HG02678 (cell line): ENCODE measurements around the gene BTBD16.

ENCODE experiments used
- ATAC-seq: cut with Tn5 transposase; IDR thresholded peaks from one replicate; pipeline ENCODE4 v1.9.1; 2021; ENCODE audit warnings: mild to moderate bottlenecking, moderate library complexity; ENCODE audit not compliant: unreplicated experiment

Gene BTBD16

DNA sequence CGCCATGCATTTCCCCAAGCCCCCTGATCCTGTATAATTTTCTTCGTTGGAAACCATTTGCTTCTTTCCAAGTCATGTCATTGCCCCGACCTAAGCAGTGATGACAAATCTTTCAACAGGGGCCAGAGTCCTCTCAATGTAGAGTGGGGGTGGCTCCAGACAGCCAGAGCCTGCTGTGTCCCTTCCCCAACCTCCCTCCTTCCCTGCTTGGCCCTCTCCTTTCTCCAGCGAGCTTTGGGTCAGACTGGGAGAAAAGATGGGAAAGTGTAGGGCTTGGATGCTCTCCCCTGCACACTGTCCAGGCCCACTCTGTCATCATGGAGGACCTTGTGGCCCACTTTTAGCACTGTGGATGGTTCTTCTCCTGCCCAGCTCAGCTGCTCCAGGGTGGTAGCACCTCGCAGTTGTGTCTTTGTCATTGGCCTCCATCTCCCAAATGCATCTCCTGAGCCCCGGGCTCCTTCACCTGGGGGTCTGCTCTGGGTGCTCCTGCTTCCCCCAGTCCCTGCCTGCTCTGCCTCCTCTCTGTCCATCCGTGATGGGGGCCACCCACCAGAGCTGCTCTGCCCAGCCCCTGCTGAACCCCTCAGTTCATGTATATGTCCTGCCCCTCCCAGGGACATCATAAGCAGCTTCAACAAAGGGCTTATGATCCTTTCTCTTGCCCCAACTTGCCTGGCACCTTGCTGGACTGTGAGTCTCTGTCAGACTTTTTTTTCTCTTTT is 37.5 kb downstream of the BTBD16 start:
- no peak for ATAC-seq

DNA sequence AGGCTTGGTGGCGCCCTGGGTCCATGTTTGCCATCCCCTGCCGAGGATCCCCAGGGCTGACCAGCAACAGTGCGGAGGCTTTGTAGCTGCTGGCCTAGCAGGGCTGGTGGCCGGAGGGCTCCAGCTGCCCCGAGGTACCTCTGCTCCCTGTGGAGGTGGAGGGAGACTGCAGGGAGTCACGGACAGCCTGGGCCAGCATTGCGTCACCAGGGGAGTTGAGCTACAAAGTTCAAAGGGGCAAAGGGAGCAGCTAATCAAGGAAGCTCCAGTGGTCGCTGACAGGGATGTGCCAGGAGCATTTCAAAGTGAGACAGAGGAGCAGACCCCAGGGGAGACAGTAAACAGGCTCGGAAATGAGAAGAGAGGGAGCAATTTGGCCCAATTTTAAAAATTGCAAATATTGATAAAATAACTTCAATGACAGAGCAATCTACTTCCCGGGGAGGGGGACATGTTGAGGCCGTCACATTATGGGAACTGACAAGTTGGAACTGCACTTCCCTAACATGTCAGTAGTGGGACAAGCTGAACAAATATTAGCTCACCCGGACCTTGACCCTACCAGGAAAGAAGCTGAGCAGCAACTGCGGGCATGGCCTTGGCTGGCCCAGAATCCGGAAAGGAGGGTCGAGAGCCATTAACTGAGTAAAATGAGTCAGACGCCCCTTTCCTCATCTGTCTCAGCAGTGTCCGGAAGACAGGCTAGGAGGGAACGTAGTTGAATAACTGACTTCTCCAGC is 39.4 kb downstream of the BTBD16 start:
- ATAC-seq = no peak

DNA sequence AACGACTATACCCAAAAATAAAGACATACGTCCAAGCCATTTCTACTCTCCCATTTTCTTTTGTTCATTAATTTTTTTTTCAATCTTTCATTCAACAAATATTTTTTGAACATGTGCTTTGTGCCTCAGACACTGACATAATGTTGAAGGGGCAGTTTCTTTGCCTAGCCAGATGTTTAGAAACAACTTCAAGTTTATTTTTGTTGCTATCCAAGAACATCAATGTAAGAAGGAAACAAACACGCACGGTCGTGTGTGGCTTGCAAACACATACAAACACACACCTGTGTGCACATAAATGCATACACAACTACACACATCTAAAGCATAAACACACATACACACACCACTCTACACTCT is 39.9 kb downstream of the BTBD16 start:
- no peak for ATAC-seq

DNA sequence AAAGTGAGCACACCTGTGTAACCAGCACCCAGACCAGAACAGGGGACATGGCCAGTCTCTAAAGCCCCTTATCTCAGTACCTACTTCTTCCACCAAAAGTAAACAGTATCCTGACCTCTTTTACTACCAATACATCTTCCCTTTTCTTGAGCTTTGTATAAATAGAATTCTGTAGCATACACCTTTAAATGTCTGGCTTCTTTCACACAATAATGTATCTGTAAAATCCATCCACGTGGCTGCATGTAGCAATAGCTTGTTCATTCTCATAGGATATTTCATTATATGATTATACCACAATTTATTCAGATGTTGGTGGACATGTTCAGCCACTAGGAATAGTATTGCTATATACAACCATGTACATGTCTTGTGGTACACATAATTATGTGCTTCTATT is 40.6 kb downstream of the BTBD16 start:
- ATAC-seq = no peak

DNA sequence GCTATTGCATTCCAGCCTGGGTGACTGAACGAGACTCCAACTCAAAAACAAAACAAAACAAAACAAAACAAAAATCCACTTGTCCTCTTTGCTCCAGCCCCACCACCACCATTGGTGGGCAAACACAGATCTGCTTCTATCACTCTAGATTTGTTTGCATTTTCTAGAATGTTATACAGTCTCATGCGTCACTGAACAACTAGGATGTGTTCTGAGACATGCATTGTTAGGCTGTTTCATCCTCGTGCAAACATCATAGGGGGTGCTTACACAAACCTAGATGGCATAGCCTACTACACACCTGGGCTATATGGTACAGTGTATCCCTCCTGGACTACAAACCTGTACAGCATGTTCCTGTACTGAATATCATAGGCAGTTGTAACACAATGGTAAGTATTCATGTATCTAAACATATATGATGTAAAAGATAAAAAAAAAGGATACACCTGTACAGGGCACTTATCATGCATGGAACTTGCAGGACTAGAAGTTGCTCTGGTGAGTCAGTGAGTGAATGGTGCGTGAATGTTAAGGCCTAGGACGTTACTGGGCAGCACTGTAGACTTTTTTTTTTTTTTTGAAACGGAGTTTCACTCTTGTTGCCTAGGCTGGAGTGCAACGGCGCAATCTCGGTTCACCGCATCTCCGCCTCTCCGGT is 45.3 kb downstream of the BTBD16 start:
- no peak for ATAC-seq

DNA sequence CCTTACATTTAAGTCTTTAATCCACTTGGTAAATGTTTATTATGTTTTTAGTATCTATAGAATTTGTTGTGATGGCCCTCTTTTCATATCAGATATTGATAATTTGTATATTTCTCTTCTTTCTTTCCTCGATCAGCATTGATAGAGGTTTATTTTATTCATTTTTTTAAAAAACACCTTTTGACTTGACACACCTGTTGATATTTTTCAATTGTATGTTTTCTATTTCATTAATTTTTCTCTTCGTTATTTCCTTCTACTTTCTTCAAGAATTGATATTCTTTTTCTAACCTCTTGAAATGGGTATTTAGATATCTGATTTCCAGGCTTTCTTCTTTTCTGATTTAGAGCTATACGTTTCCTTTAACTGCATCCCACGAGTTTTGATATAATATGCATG is 50.9 kb downstream of the BTBD16 start:
- ATAC-seq = no peak

DNA sequence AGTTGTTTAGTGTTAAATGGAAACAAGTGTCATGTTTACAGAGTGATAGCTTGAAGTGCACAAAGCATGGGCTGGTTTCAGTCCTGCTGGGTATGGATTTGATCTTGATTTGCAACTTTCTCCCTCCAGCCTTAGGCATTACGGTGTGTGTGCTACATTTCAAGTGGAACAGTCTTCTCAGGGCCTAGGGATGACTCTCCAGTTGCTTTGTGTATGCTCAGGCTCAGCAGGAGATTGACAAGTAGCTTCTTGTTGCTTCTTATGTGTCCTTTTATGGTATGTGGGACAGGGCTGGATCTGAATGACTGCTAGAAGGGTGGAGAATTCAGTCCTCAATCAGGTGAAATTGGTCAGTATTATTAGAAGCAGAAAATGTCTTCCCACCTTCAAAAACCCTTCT is 52.1 kb downstream of the BTBD16 start:
- no peak for ATAC-seq

DNA sequence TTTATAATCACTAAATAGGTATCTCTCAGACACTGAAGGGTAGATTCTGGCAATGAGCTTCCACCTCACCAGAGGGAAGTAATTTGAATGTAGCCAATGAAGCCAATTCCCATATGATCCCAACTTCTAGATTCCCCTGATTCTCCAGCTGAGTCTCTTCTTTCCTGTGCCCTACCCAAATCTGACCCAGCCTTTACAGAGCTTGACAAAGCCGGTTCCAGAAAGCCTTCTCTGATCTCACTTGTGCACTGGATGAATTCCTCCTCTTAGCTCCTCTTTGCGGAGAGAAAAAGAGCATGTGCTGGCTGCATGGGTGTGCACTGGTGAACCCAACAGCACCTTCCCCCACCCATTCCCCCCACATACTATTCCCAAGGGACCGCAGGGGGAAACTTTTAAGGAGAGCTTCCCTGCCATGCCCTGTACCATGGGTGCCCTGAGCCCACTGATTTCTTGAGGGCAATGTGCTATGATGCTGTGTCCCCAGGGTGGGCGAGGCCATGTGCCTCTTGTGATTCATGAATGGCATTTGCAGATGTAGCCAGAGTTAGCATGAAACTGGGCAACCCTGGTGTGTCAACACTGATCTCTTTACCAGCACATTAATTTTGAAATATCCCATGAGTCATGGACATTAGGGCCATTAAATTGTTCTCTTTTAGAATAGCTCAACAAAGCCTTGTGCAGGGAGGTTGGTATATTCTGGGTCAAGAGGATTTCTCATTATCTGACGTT is 53.0 kb downstream of the BTBD16 start:
- ATAC-seq = no peak

DNA sequence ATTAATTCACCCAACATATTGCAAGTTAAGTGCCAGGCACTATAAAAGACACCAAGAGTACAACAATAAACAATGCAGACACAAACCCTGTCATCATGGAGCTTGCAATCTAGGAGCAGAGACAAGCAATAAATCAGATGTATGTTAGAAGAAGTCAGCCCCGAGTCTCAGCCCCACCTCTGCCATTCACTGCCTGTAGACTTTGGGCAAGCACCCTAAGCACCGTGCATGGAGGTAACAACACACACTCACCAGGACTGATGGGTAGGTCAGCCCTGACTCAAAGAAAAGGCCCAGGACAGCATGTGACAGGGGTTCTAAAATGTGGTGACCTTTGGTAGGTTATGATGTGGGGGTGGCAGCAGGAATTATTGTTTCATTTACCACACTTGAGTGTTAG is 54.1 kb downstream of the BTBD16 start:
- no peak for ATAC-seq

DNA sequence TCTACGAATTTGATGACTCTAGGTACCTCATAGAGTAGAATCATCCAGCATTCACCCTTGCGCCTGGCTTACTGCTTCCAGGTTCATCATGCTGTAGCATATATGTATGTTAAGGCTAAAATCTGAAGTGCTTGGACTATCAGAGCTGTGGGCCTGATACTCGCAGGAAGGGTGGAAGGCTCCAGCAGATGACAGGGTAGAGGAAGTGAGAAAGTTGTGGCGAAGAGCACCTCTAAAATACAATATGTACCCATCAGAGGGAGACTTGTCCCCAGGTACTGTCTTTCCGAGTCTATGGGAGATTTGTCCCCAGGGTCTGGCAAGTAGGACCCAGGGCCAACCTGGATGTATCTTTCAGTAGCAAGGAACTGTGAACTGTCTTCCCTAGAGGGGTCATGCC is 55.3 kb downstream of the BTBD16 start:
- peak; percentile 62 for ATAC-seq

DNA sequence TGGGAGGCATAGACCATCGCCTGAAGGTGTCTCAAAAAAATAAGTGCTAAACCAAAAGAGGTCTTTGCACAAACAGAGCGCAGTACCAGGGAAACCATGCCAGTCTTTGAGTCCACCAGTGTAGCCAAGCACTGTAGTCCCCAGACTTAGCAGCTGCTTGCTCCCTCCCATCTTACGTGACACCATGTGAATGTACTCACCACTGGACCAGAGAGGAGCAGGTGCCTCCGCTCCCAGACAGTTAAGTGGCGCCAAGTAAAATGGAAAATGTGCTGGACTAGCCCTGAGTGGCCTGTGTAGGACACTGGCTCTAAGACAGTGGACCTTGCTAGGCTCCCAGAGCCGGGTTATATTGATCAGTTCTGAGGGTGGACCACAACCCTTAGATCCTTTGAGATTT is 55.7 kb downstream of the BTBD16 start:
- ATAC-seq = no peak

DNA sequence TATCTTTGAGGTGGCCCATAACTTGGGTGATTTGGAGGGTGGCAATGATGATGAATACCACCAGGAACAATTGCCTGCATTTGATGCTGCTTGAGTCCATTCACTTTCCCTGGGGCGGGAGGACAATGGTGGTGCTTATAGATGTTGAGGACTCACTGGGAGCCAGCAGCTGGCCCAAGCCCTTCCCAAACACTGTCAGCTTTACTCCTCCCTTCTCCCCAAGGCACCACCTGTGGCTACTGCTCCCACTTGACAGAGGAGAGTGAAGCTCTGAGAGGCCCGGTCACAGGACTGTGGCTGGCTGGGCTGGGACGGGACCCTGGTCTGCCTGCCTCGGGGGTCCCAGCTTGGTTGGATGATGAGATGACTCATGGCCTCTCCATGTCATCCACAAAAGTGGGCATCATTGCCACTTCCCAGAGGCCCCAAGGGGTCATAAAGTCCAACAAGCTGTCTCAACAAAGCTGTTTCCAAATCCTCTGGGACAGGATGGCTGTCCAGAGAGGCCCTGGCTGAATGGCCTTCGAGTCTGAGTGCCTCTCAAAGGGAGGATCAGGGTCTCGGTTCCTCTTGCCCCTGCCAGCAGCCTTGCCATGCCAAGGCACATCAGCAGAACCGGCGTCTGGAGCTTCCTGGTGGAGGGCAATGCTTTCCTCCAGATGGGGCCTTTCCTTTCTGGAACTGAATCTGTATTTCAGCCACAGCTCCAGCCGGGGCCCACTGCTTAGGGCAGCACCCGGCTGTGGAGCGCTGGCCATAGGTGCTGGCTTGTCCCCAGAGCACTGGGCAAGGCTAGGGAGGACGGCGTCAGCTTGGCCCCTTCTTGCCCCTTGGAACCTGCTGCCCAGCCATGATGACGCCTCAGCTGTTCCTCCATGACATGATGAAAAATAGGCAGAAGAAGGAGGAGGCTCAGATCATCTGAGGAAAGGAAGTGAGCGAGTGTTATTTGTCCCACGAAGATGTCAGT is 56.4 kb downstream of the BTBD16 start:
- no peak for ATAC-seq

DNA sequence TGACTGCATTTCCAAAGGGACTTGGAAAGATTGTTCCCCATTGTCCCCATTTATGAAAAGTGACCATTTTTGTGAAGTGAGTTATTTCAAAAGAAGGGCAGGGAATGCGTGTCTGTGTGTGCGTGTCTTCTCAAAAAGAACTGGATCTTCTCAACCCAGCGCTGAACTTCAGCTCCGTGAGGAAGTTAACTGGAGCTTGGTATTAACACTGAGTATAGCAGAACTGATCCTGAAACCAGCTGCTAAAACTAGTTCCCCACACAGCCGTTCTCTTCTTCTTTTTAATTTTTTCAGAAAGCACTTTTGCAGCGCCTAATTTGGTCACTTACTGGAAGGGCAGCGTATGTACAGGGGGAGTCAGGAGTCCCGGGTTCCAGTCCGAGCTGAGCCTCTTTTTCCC is 57.6 kb downstream of the BTBD16 start:
- ATAC-seq = no peak

DNA sequence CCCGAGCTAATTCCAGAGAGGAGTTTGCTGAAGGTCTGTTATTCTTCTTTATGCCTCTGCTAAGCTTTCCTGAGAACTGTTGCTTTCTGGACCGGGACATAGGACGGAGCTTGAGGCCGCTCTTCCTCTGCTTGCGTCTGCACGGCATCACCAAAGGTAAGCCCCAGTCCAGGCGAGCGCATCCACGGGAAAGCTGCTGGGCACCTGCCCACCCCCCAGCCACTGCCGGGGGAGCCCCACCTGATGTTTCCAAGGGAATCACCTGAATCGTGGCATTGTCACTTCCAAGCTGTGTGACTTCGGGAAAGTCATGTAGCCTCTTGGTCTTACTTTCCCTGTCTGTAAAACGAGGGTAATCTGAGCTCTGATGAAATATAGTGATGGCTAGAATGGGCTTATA is 58.3 kb downstream of the BTBD16 start:
- no peak for ATAC-seq

DNA sequence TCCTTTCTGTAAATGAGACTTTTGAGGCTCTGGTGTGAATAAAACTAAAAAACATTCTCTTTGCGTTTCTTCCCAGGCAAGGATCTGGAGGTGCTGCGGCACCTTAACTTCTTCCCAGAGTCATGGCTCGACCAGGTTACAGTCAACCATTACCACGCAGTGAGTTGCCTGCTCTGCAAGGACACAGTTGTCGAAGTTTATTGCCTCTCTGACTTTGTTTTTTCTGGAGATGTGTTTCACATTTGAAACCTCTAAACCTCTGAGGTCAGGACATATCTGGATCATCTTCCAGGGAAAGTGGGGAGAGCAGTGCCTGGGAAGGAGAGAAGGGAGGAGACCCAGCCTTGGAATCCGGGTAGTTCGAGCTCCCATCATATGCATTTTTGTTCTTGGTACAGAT is 60.0 kb downstream of the BTBD16 start:
- ATAC-seq = no peak

DNA sequence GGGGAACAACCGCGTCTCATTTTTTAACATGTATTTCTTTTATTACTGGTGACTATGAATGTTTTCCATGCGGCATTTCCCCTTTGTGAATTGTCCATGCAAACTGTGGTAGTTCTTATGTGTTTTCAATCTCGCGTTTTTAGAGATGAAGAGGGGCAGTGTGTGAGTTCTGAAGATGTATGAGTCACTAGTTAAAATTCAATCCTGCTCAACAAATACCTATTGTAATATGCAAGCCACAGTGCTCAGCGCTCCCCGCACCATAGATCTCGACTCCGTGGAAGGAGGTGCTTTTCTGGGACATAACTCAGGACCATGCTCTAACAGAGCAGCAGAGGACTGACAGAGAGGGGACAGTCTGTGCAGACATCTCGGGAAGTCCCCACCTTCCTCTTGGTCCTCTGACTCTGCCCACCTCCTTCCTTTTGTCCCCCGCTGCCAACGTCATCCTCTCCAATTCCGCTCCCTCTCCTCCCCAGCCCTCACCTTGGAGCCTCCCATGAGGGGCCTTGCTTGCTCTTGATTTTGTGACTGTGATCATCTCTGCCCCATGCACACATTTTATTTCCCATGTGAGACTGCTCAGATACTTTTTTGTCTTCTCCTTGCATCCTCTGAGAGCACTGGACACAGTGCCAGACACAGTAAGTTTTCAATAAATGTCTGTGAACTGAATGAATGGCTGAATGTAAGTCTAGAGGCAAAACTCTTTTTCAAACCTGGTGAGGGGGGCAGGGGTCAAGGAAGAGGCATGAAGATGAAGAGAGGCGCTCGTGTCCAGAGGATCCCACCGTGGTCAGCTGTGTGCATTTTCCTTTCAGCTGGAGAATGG is 60.7 kb downstream of the BTBD16 start:
- ATAC-seq = no peak

DNA sequence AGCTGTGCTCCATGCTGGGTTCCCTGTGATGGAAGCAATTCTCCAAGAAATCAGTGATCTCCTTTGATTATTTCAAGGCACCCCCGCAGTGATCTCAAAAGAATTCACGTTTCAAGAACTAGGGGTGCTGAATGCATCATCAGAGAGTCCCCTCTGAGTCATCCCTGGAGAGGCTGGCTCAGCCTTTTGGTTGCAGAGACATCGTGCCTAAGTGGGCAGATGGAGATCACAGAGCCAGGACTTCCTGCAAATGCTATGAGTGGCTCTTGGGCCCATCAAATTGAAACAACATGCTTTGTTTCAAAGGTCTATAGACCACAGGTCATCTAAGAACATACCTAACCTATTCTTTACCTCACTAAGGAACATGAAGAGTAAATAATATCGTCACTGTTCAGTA is 61.9 kb downstream of the BTBD16 start:
- ATAC-seq = no peak

DNA sequence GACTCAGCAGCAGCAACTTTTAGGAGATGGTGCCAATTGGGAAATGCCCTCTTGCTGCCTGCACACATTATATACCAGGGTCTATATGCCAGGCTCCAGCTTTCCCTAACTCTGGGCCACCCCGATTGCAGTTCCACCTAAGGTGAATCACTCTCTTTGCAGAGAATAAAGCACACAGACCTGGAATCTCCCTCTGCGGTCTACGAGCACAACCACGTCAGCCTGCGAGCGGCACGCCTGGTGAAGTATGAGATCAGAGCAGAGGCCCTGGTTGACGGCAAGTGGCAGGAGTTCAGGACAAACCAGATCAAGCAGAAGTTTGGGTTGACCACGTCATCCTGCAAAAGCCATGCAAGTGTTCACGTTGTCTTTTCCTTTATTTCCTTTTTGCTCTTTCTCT is 65.2 kb downstream of the BTBD16 start:
- ATAC-seq = no peak

DNA sequence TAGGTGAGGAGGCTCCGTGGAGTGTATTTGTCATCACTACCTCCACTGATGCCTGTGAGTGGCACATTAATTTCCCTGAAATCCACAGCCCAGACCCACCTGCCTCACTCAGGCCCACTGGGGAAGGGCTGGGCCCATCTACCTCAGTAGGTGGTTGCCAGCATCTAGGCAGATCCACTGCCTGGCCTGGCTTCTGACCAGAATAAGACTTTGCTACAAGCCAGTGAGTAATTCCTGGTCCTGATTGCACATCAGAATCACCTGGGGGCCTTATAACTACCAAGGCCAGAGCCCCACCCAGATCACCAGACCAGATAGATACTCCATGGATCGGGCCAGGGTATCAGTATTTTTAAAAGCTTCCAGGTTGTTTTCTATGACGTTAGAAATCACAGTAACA is 65.9 kb downstream of the BTBD16 start:
- no peak for ATAC-seq
